ENCODE measurements around the gene ERFE. TPM values are rescaled to one million over a fixed set of nuclear protein-coding genes. Genes with fewer than 3 reads are reported as not detected.

ERFE gene
- total and polyA plus RNA-seq, 2 donors (not counting 1 experiment from before 2014, with no cell fraction given), result 0.17 TPM; not detected in 1

- 44% methylated on average over 14 of the region's 18 CpGs for WGBS (ENCODE audit: insufficient coverage)
These were observed 45.4 kb downstream of the ERFE start for GRCh38 chr2:238203973-238204683.

More at GRCh38 chr2:238203973-238204683, 45.4 kb downstream of the ERFE start:
- ChIA-PET POLR2A (interaction anchor here (0.6 to 1.3 kb wide), 4 partner anchors 30 to 143 kb away, joined by 3 to 9 read pairs (median 4); partner anchors contain the start of genes HES6 and SCLY), CTCF (interaction anchor here (1.5 kb wide), 1 partner anchor 59 kb away, joined by 5 read pairs; no protein-coding TSS in a partner anchor)
- peak; percentile 6 for ATAC-seq (ENCODE audit: low read depth)
- H3K27ac ChIP-seq (ENCODE audit: low read length in 2 of 2), result peak overlapping the region; percentile 78 to 93
- peak overlapping the region; percentile 86 for H3K9ac ChIP-seq (ENCODE audit: low read length)
- peak overlapping the region in 4 of 5 experiments; percentile 46 to 64 (median 60) for H3K4me3 ChIP-seq (ENCODE audit: control extremely low read depth in 1 of 5, extremely low read depth in 1 of 5, insufficient read depth in 1 of 5, low read depth in 2 of 5, low read length in 4 of 5)
- H3K79me2 ChIP-seq (ENCODE audit: control insufficient read depth, insufficient read depth, low read length), result peaks cover 40% of the 10 kb centered on the region
- H3K27me3 ChIP-seq (replicated peaks in 1 of 4; ENCODE audit: control extremely low read depth in 1 of 4, control insufficient read depth in 3 of 4, insufficient read depth in 4 of 4, low read length in 3 of 4), result peaks cover 0 to 8% (median under 1%) of the 10 kb centered on the region in 4 experiments
- H3K4me3 Mint-ChIP-seq, result peak overlapping the region; percentile 86
- DNase-seq, result peak; percentile 47
- peak overlapping the region; percentile 94 for H2AFZ ChIP-seq (ENCODE audit: insufficient read depth, low read depth, low read length, poor library complexity, severe bottlenecking)
- peak overlapping the region; percentile 91 for H3K27ac Mint-ChIP-seq
- intact Hi-C loops (cut with micrococcal nuclease), result loop anchor here (1.0 to 2.0 kb wide), 6 partner anchors 27 to 238 kb away; no protein-coding TSS in a partner anchor
- peaks cover 38% of the 10 kb centered on the region for H4K20me1 ChIP-seq (ENCODE audit: control insufficient read depth, insufficient read depth, low read length, poor library complexity, severe bottlenecking)
- peaks cover 23 to 28% of the 10 kb centered on the region in 2 donors for H3K4me1 ChIP-seq (ENCODE audit: control insufficient read depth in 2 of 2, insufficient read depth in 2 of 2, low read length in 2 of 2)
- peaks cover 44% of the 10 kb centered on the region for H3K4me1 Mint-ChIP-seq
- H3K27me3 Mint-ChIP-seq, result no peaks in the 10 kb centered on the region
- H3K9me3 Mint-ChIP-seq (ENCODE audit: insufficient read depth), result no peaks in the 10 kb centered on the region
- H3K9me3 ChIP-seq (ENCODE audit: control extremely low read depth in 1 of 3, control insufficient read depth in 2 of 3, insufficient read depth in 1 of 3, low read length in 2 of 3), result peaks cover 0 to 3% (median 0%) of the 10 kb centered on the region in 3 donors
- no peaks in the 10 kb centered on the region for H3K36me3 ChIP-seq (replicated peaks in 1 of 2; ENCODE audit: control extremely low read depth in 1 of 2, control insufficient read depth in 1 of 2, extremely low read depth in 1 of 2, insufficient read depth in 2 of 2, low read length in 1 of 2)
- TF ChIP-seq EZH2 (IDR thresholded peaks at IDR 0.05; ENCODE audit: borderline replicate concordance, insufficient read depth, low read depth, low read length, poor library complexity, severe bottlenecking) (no peak), CTCF (IDR thresholded peaks at IDR 0.05) (no peak)
- peak overlapping the region; percentile 93 for H3K4me2 ChIP-seq (replicated peaks; ENCODE audit: low read depth, low read length, poor library complexity, severe bottlenecking)

Measured in B cell (primary cell).